Panc1 (cell line): ENCODE results near the gene ADPRHL1. TPM values are rescaled to one million over a fixed set of nuclear protein-coding genes. Genes with fewer than 3 reads are reported as not detected.

ENCODE experiments used
- ATAC-seq: fragments of 200-7000 bp; cut with Tn5 transposase; 2 replicates; pipeline ENCODE4 v1.9.1; 2020; ENCODE audit warnings: mild to moderate bottlenecking, moderate library complexity
- BruUV-seq: library from RNA; stranded (reverse); fragments of 400-500 nt; replicated peaks from 2 replicates; lab custom pipeline; 2021; lab: Mats Ljungman, UMichigan
- CTCF ChIA-PET: fragments of 300-600 bp; sonication (Branson Sonifier 250); formaldehyde crosslinking; loops from one replicate; lab custom pipeline; 2022; ENCODE audit warnings: antibody characterized with exemption; lab: Charles Lee
- POLR2A ChIA-PET: fragments of 300-600 bp; sonication (Branson Sonifier 250); formaldehyde crosslinking; loops from one replicate; lab custom pipeline; 2022; ENCODE audit warnings: antibody characterized with exemption; lab: Charles Lee
- DNase-seq: peaks from one replicate; pipeline ENCODE4 v3.0.0-alpha.2; 2010; ENCODE audit warnings: low read depth, low spot score
- H3K27ac ChIP-seq: 2 replicates; pipeline ENCODE4 v1.5.1; 2011; ENCODE audit warnings: mild to moderate bottlenecking, low read length, inconsistent platforms
- H3K27me3 ChIP-seq: fragments of 200-500 bp; sonication (Bioruptor generic); 2 replicates; pipeline ENCODE4 v1.6.0; 2014; ENCODE audit warnings: low read length, inconsistent platforms; ENCODE audit not compliant: control insufficient read depth, insufficient read depth
- H3K36me3 ChIP-seq: fragments of 200-500 bp; sonication (Bioruptor generic); 2 replicates; pipeline ENCODE4 v1.5.1; 2014; ENCODE audit warnings: inconsistent platforms, mild to moderate bottlenecking, low read length, moderate library complexity; ENCODE audit not compliant: control insufficient read depth, insufficient read depth
- H3K4me1 ChIP-seq: 2 replicates; pipeline ENCODE4 v1.5.1; 2011; ENCODE audit warnings: inconsistent platforms, mild to moderate bottlenecking, low read length, moderate library complexity; ENCODE audit not compliant: control insufficient read depth, insufficient read depth
- H3K4me3 ChIP-seq, 2 experiments: 2 replicates each; pipeline ENCODE4 v1.5.1; 2011 to 2012; ENCODE audit warnings: low read depth in 2 of 2, low read length in 2 of 2, mild to moderate bottlenecking in 2 of 2, inconsistent platforms in 1 of 2, moderate library complexity in 1 of 2
- H3K9me3 ChIP-seq: fragments of 200-500 bp; sonication (Bioruptor generic); 2 replicates; pipeline ENCODE4 v1.5.1; 2014; ENCODE audit warnings: low read depth, mild to moderate bottlenecking, inconsistent platforms, low read length, moderate library complexity; ENCODE audit not compliant: control insufficient read depth, insufficient read depth
- CTCF ChIP-seq: fragments of 450-650 bp; IDR thresholded peaks from 2 replicates; pipeline ENCODE4 v1.5.1; 2017; ENCODE audit warnings: mild to moderate bottlenecking
- POLR2AphosphoS5 ChIP-seq: IDR thresholded peaks from 2 replicates; pipeline ENCODE4 v1.6.1; 2012; ENCODE audit warnings: mild to moderate bottlenecking, low read depth, low read length, moderate library complexity
- REST ChIP-seq, 2 experiments: IDR thresholded peaks; 2 replicates each; pipeline ENCODE4 v1.6.1; 2011 to 2012; ENCODE audit warnings: low read depth in 2 of 2, control low read depth in 1 of 2, low read length in 1 of 2, mild to moderate bottlenecking in 1 of 2, moderate library complexity in 1 of 2; ENCODE audit not compliant: insufficient read depth in 1 of 2
- SIN3A ChIP-seq: IDR thresholded peaks from 2 replicates; pipeline ENCODE4 v1.6.1; 2012; ENCODE audit warnings: low read depth, mild to moderate bottlenecking, low read length, moderate library complexity, borderline replicate concordance; ENCODE audit not compliant: insufficient read depth
- TCF7L2 ChIP-seq: IDR thresholded peaks from 2 replicates; pipeline ENCODE4 v1.6.1; 2011; ENCODE audit warnings: mild to moderate bottlenecking, low read depth, low read length, inconsistent platforms
- in situ Hi-C: cut with HindIII; loops from 2 replicates; pipeline ENCODE4 v1.10.0; 2016; ENCODE audit warnings: low sequenced_read_pairs, low pct_unique_long_range_greater_than_20kb
- intact Hi-C: fragments of 100-400 bp; cut with micrococcal nuclease; formaldehyde crosslinking; loops from one replicate; pipeline ENCODE4 v1.10.0; 2022; ENCODE audit not compliant: unreplicated experiment
- total RNA-seq: library from RNA; stranded (reverse); gene quantifications from one replicate; pipeline ENCODE4 v1.2.1, GENCODE V29; 2021; ENCODE audit not compliant: unreplicated experiment

The ADPRHL1 gene
- total RNA-seq, 1 experiment from 2014 or later: 4.8 TPM

GRCh38 chr13:113445791-113446487 lies 7.3 kb downstream of the ADPRHL1 start:
- Histone ChIP-seq H3K27me3 (no peaks in the 10 kb centered on the region), H3K36me3 (peaks cover 4% of the 10 kb centered on the region; the same call in 1 of the 2 replicates), H3K9me3 (no peaks in the 10 kb centered on the region), H3K4me3 (no peak overlapping the region), H3K4me1 (peaks cover 6% of the 10 kb centered on the region), H3K27ac (no peak overlapping the region)
- DNase-seq: no peak
- ChIA-PET POLR2A (no interaction called here), CTCF (no interaction called here)
- in situ Hi-C loops: no loop called here
- no peak for TF ChIP-seq POLR2AphosphoS5
- no peak for TF ChIP-seq CTCF
- TF ChIP-seq TCF7L2: no peak
- no peak for TF ChIP-seq SIN3A
- no peak for TF ChIP-seq REST (IDR thresholded peaks at IDR 0.05; ENCODE audit: insufficient read depth in 1 of 2, low read depth in 2 of 2, low read length in 1 of 2)
- BruUV-seq: no TSS peak
- no peak for ATAC-seq
- intact Hi-C loops: no loop called here

GRCh38 chr13:113443991-113444390 lies 9.3 kb downstream of the ADPRHL1 start:
- POLR2A ChIA-PET: interaction anchor here (0.7 kb wide), 1 partner anchor 146 kb away, joined by 4 read pairs; no protein-coding TSS in a partner anchor
- no peak overlapping the region for H3K4me3 ChIP-seq
- no peak for TF ChIP-seq TCF7L2
- TF ChIP-seq POLR2AphosphoS5: no peak
- H3K9me3 ChIP-seq: no peaks in the 10 kb centered on the region
- in situ Hi-C loops (no loop called here), intact Hi-C loops (no loop called here)
- BruUV-seq: no TSS peak
- H3K36me3 ChIP-seq: no peaks in the 10 kb centered on the region
- CTCF ChIA-PET: no interaction called here
- no peaks in the 10 kb centered on the region for H3K27me3 ChIP-seq
- DNase-seq (no peak), ATAC-seq (no peak)
- no peaks in the 10 kb centered on the region for H3K4me1 ChIP-seq
- H3K27ac ChIP-seq: no peak overlapping the region

GRCh38 chr13:113442985-113443362 lies 10.3 kb downstream of the ADPRHL1 start:
- Histone ChIP-seq H3K4me1 (no peaks in the 10 kb centered on the region), H3K4me3 (no peak overlapping the region), H3K9me3 (no peaks in the 10 kb centered on the region), H3K27ac (no peak overlapping the region), H3K27me3 (no peaks in the 10 kb centered on the region), H3K36me3 (no peaks in the 10 kb centered on the region)
- DNase-seq (no peak), ATAC-seq (no peak)
- intact Hi-C loops (no loop called here), in situ Hi-C loops (no loop called here)
- ChIA-PET POLR2A (interaction anchor here (0.7 kb wide), 1 partner anchor 145 kb away, joined by 4 read pairs; no protein-coding TSS in a partner anchor), CTCF (no interaction called here)
- no TSS peak for BruUV-seq
- TF ChIP-seq TCF7L2: no peak
- TF ChIP-seq CTCF: no peak
- no peak for TF ChIP-seq POLR2AphosphoS5
- no peak for TF ChIP-seq SIN3A
